HG02763 (cell line): ENCODE data around the gene ZNF888.
"Not testable (repeated sequence)": the region's sequence is repeated elsewhere in the genome, so short reads cannot be mapped to it uniquely, and the experiment has no call there.

Source experiments
- ATAC-seq: cut with Tn5 transposase; IDR thresholded peaks from one replicate; pipeline ENCODE4 v1.9.1; 2021; ENCODE audit warnings: mild to moderate bottlenecking, moderate library complexity; ENCODE audit not compliant: unreplicated experiment

ZNF888 gene

DNA sequence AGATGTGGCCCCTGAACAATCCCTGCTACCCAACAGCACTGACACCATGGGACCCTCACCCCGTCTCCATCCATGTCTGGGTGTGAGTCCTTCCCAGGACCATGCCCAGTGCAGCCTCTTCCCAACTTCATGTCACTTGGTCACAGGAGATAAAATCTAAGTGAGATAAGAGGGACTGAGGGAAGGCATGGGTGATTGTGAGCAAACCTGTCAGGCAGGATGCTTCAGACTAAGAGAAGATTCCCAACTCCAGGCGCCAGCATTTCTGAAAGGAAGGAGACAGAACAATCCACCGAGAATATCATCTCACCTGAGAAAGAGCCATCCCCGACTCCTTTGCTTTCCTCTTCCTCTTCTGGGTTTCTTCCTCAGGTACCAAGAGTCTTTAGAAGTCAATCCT lies 33.3 kb downstream of the ZNF888 start:
- no peak for ATAC-seq

DNA sequence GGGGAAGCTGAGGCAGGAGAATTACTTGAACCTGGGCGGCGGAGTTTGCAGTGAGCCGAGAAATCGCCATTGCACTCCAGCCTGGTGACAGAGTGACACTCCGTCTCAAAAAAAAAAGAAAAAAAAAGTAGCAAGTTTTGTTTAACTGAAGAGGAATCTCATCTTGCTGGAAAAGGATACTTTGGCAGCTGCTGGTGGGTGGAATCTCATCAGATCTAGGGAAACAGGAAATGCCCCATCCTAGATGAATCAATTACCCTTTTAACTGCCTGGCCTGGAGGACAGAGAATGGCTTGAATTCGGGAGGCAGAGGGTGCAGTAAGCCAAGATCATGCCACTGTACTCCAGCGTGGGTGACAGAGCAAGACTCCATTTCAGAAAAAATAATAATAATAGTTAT lies 34.2 kb downstream of the ZNF888 start:
- ATAC-seq: no peak

DNA sequence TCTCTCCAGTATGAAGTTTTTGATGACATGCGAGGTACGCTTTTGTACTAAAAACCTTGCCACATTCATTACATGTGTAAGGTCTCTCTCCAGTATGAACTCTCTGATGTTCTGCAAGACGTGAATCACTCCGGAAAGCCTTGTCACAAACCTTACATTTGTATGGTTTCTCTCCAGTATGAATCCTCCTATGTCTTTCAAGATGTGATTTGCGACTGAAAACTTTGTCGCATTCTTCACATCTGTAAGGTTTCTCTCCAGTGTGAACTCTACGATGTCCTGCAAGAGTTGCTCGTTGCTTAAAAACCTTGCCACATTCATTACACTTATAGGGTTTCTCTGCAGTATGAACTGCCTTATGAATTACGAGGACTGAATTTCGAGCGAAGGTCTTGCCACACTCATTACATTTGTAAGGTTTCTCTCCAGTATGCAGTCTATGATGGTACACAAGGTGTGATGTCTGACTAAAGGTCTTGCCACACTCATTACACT lies 42.3 kb downstream of the ZNF888 start:
- no peak for ATAC-seq

DNA sequence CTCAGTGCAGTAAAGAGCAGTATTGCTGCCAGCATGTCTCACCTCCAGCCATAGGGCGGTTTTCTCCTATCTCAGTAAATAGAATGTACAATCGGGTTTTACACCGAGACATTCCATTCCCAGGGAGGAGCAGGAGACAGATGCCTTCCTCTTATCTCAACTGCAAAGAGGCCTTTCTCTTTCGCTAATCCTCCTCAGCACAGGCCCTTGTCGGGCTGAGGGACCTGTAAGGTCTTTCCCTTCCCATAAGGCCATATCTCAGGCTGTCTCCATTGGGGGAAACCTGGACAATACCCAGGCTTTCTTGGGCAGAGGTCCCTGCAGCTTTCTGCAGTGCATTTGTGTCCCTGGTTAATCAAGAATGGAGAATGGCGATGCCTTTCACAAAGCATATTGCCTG lies 50.2 kb downstream of the ZNF888 start:
- ATAC-seq: not testable (repeated sequence)

DNA sequence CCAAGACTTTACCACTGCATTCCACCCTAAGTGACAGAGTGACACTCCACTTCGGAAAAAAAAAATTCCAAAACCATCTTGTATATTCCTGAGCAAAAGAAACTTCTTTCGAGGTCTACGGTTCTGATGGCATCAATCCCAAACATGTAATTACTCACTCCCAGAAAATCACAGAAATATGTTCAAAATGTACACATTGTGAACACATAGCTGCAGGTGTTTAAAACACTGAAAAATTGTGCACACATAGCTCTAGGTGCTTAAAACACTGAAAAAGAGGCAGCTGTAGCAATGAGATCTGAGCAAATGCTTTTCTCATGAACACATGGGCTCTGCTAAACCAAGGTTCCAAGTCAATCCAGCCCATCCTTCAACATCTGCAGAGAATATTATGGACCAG lies 51.8 kb downstream of the ZNF888 start:
- no peak for ATAC-seq

DNA sequence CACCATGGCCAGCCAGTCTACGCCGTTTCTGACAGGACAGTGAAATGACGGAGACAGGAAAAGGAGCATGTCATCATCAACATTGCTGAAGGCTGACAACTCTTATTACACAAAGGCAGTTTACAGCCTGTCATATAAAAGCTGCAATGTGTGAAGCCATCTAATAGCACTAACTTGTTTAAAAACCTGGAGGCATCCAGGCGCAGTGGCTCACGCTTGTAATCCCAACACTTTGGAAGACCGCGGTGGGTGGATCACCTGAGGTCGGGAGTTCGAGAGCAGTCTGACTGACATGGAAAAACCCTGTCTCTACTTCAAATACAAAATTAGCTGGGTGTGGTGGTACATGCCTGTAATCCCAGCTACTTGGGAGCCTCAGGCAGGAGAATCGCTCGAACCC lies 55.2 kb downstream of the ZNF888 start:
- not testable (repeated sequence) for ATAC-seq

DNA sequence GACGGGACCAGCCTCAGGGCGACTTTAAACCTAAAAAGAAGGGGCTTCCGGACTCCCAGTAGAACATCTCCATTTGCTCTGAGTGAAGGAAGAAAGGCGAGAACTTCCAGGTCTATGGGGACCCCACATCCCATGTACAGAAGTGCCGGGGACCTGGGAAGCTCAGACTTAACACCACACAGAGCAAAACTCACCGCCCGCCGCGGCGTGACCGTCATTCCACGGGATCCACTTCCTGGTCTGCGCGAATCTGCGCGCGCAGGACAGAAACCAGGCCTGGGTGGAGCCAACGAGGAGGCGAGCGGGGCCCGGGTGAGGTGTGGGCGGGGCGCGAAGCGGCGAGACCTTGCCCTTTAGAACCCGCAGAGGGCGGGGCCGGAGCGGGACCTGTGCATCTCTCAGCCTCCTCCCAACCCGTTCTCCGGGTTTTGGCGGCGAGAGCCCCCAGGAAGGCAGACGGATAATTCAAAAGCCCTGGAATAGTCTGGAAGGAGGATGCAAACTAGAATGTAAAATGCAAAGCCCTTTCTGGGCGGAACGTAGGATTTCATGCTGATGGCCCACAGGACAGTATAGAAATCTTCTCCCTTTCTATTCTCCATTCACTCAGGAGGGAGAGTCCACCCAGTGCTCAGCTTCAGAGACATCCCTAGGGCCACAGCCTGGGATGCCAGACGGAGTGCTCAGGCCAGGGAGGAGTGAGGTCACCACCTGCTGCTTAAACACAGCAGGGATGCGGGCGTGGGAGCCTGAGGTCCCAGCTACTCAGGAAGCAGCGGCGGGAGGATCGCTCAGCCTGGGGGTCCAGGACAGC lies 65.6 kb downstream of the ZNF888 start, which contains the start of gene ZNF468:
Gene ZNF468, minus strand, starts transcription at position 242 of the 814 bp plus-strand sequence. CDS start 3,347 bp downstream, outside the sequence.
- ATAC-seq: peak; percentile 97

DNA sequence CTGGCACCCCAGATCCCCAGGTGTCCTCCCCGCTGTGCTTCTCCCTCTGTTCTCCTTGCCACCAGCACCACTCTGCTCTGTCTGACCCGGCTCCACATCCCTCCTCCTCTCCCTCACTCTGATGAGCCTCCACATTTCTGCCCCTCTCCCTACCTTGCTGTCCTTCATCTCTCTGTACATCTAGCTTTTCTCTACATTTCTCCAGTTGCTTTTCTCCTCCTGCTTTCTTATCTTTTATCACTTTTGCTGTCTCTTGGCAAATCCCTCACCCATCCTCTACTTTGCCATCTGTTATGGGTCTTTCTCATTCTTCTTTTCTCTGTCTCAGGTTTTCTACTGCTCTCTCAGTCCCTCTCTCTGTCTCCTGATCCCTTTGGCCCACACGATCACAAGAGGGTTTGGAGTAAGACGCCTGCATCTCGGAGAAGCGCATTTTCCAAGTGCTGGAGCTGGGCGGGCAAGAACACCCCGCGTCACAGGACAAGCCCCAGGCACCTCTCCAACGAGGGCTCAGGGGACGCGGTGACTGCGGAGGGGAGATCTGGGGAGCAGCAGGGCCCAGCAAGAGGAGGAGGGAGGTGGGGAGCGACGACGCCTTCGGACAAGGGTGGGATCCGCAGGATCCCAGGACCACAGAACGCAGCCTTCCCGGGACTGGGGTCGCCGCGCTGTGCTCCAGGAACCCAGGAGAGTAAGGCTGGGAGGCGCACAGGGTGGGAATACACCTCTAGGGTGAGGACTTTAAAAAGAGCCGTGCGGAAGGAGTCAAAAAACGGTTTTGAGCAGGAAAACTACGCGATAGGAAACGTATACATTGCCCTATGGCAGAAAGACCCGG lies 66.5 kb downstream of the ZNF888 start:
- not testable (repeated sequence) for ATAC-seq
